GM23338 (cell line): ENCODE results near the gene LARP1B. TPM values are rescaled to one million over a fixed set of nuclear protein-coding genes. Genes with fewer than 3 reads are reported as not detected.

Experiments
- ATAC-seq: fragments of 200-7000 bp; cut with Tn5 transposase; 3 replicates; pipeline ENCODE4 v1.9.1; 2020
- DNase-seq: peaks from one replicate; pipeline ENCODE4 v3.0.0-alpha.2; 2015; ENCODE audit warnings: low spot score
- H2AFZ ChIP-seq: fragments of 200-600 bp; sonication (generic); 2 replicates; pipeline ENCODE4 v1.8.0; 2016; ENCODE audit warnings: antibody characterized with exemption, mild to moderate bottlenecking, moderate library complexity
- H3F3A ChIP-seq: fragments of 200-600 bp; sonication (generic); replicated peaks from 2 replicates; pipeline ENCODE4 v1.8.0; 2017; ENCODE audit warnings: antibody characterized with exemption, mixed run types, low read depth
- H3K27ac ChIP-seq: fragments of 200-600 bp; sonication (generic); 2 replicates; pipeline ENCODE4 v1.6.1; 2016; ENCODE audit warnings: low read depth
- H3K27me3 ChIP-seq: fragments of 200-600 bp; sonication (generic); 2 replicates; pipeline ENCODE4 v1.8.0; 2016; ENCODE audit warnings: mild to moderate bottlenecking, mixed run types, moderate library complexity; ENCODE audit not compliant: insufficient read depth
- H3K36me3 ChIP-seq: fragments of 200-600 bp; sonication (generic); 2 replicates; pipeline ENCODE4 v1.8.0; 2016; ENCODE audit warnings: mild to moderate bottlenecking; ENCODE audit not compliant: insufficient read depth
- H3K4me1 ChIP-seq: fragments of 200-600 bp; sonication (generic); 2 replicates; pipeline ENCODE4 v1.8.0; 2016; ENCODE audit warnings: mild to moderate bottlenecking, moderate library complexity; ENCODE audit not compliant: insufficient read depth
- H3K4me2 ChIP-seq: fragments of 200-600 bp; sonication (generic); 2 replicates; pipeline ENCODE4 v1.7.1; 2017; ENCODE audit warnings: mixed run types
- H3K4me3 ChIP-seq: fragments of 200-600 bp; sonication (generic); 2 replicates; pipeline ENCODE4 v1.6.1; 2016; ENCODE audit warnings: mixed run types
- H3K79me2 ChIP-seq: fragments of 200-600 bp; sonication (generic); replicated peaks from 2 replicates; pipeline ENCODE4 v1.8.0; 2017; ENCODE audit warnings: mild to moderate bottlenecking; ENCODE audit not compliant: insufficient read depth
- H3K9me2 ChIP-seq: fragments of 200-600 bp; sonication (generic); 2 replicates; pipeline ENCODE4 v1.8.0; 2017; ENCODE audit not compliant: insufficient read depth
- H4K20me1 ChIP-seq: fragments of 200-600 bp; sonication (generic); replicated peaks from 2 replicates; pipeline ENCODE4 v1.8.0; 2017; ENCODE audit warnings: mild to moderate bottlenecking; ENCODE audit not compliant: insufficient read depth
- H3K27ac Mint-ChIP-seq: 2 replicates; pipeline ENCODE4 v1.8.0; 2020; ENCODE audit warnings: inconsistent platforms, mild to moderate bottlenecking, moderate library complexity, mixed read lengths
- H3K27me3 Mint-ChIP-seq: 3 replicates; pipeline ENCODE4 v1.8.0; 2022; ENCODE audit warnings: low read depth, mild to moderate bottlenecking, moderate library complexity, mixed read lengths, inconsistent platforms; ENCODE audit not compliant: insufficient read depth, poor library complexity
- H3K36me3 Mint-ChIP-seq: 3 replicates; pipeline ENCODE4 v1.8.0; 2021; ENCODE audit warnings: low read depth, mild to moderate bottlenecking, inconsistent platforms, moderate library complexity, mixed read lengths
- H3K4me1 Mint-ChIP-seq: 3 replicates; pipeline ENCODE4 v1.8.0; 2020; ENCODE audit warnings: mild to moderate bottlenecking, inconsistent platforms, mixed read lengths
- H3K4me3 Mint-ChIP-seq: 3 replicates; pipeline ENCODE4 v1.8.0; 2021; ENCODE audit warnings: moderate library complexity, mild to moderate bottlenecking, inconsistent platforms, mixed read lengths
- H3K9me3 Mint-ChIP-seq: 3 replicates; pipeline ENCODE4 v1.8.0; 2020; ENCODE audit warnings: moderate library complexity, mild to moderate bottlenecking, inconsistent platforms, mixed read lengths
- CREB1 ChIP-seq: fragments of 250-450 bp; sonication (Bioruptor Pico); IDR thresholded peaks from 2 replicates; pipeline ENCODE4 v1.5.0; 2020; ENCODE audit warnings: low read depth, mild to moderate bottlenecking, moderate library complexity
- CTCF ChIP-seq, 2 experiments: fragments of 200-600 bp in 1 of 2; sonication (generic) in 1 of 2; conservative IDR thresholded peaks; 2 replicates each; pipeline versions ENCODE4 v1.5.1 to v1.6.1; 2016 to 2017; ENCODE audit warnings: antibody characterized with exemption in 2 of 2, low read depth in 2 of 2, mild to moderate bottlenecking in 2 of 2, moderate library complexity in 1 of 2
- ETS1 ChIP-seq: IDR thresholded peaks from 2 replicates; pipeline ENCODE4 v1.6.1; 2016; ENCODE audit warnings: antibody characterized with exemption
- EZH2 ChIP-seq: fragments of 200-600 bp; sonication (generic); IDR thresholded peaks from one replicate; pipeline ENCODE4 v1.8.0; 2017; ENCODE audit warnings: antibody characterized with exemption, mild to moderate bottlenecking, low read depth; ENCODE audit not compliant: unreplicated experiment
- EZH2phosphoT487 ChIP-seq: fragments of 200-600 bp; sonication (generic); IDR thresholded peaks from one replicate; pipeline ENCODE4 v1.8.1; 2018; ENCODE audit warnings: antibody characterized with exemption; ENCODE audit not compliant: unreplicated experiment
- JUNB ChIP-seq: IDR thresholded peaks from one replicate; pipeline ENCODE4 v1.6.1; 2016; ENCODE audit warnings: antibody characterized with exemption; ENCODE audit not compliant: unreplicated experiment
- NANOG ChIP-seq: IDR thresholded peaks from 2 replicates; pipeline ENCODE4 v1.6.1; 2016; ENCODE audit warnings: antibody characterized with exemption, borderline replicate concordance
- POLR2AphosphoS5 ChIP-seq: IDR thresholded peaks from 2 replicates; pipeline ENCODE4 v1.6.1; 2016; ENCODE audit warnings: antibody characterized with exemption, low read depth
- REST ChIP-seq: IDR thresholded peaks from one replicate; pipeline ENCODE4 v1.6.1; 2018; ENCODE audit warnings: antibody characterized with exemption; ENCODE audit not compliant: unreplicated experiment
- STAT1 ChIP-seq: IDR thresholded peaks from one replicate; pipeline ENCODE4 v1.6.1; 2016; ENCODE audit warnings: antibody characterized with exemption; ENCODE audit not compliant: unreplicated experiment
- ZNF114 ChIP-seq: fragments of 250-450 bp; sonication (Bioruptor Pico); IDR thresholded peaks from 2 replicates; pipeline ENCODE4 v1.5.0; 2020; ENCODE audit warnings: mild to moderate bottlenecking, moderate library complexity
- ZNF462 ChIP-seq: fragments of 250-450 bp; sonication (Bioruptor Pico); IDR thresholded peaks from 2 replicates; pipeline ENCODE4 v1.5.0; 2020; ENCODE audit warnings: mild to moderate bottlenecking, moderate library complexity
- polyA plus RNA-seq: library from polyadenylated mRNA; unstranded; fragments of >200 nt; fragmentation: Nextera tagmentation; extraction: Ambion mirVana; gene quantifications from 2 replicates; pipeline ENCODE4 v1.2.1, GENCODE V29; 2016
- total RNA-seq: library from RNA; depleted of rRNA; stranded (reverse); fragments of >200 nt; shearing (Covaris generic); gene quantifications from 2 replicates; pipeline ENCODE4 v1.2.3, GENCODE V29; 2014

LARP1B gene
- total and polyA plus RNA-seq, 2 experiments from 2014 or later, result 42.5 to 45.4 TPM

- Histone ChIP-seq H3K36me3 (0 out of 2 replicates have a peak, but pooled peaks cover 5% of the 10 kb centered on the region), H3F3A (no peaks in the 10 kb centered on the region), H3K27me3 (no peaks in the 10 kb centered on the region), H4K20me1 (no peaks in the 10 kb centered on the region), H3K4me2 (no peak overlapping the region), H3K79me2 (no peaks in the 10 kb centered on the region), H3K4me3 (no peak overlapping the region), H3K27ac (no peak overlapping the region), H3K4me1 (no peaks in the 10 kb centered on the region), H3K9me2 (no peaks in the 10 kb centered on the region; the same call in 1 of the 2 replicates), H2AFZ (no peak overlapping the region)
- peaks cover 17% of the 10 kb centered on the region for H3K36me3 Mint-ChIP-seq
- ATAC-seq (no peak), DNase-seq (no peak)
- H3K27ac Mint-ChIP-seq, result no peak overlapping the region
- TF ChIP-seq POLR2AphosphoS5, result no peak
- TF ChIP-seq ZNF114 (CRISPR knock-in tag), result no peak
- no peak for TF ChIP-seq EZH2
- TF ChIP-seq NANOG, result no peak
- no peak for TF ChIP-seq CTCF (conservative IDR thresholded peaks at IDR 0.05; ENCODE audit: low read depth in 2 of 2)
- TF ChIP-seq EZH2phosphoT487, result no peak
- no peak for TF ChIP-seq STAT1
- TF ChIP-seq ZNF462, result no peak
- TF ChIP-seq CREB1 (CRISPR knock-in tag), result no peak
- no peak for TF ChIP-seq REST
- TF ChIP-seq JUNB, result no peak
- no peak for TF ChIP-seq ETS1
- no peaks in the 10 kb centered on the region for H3K9me3 Mint-ChIP-seq
- H3K4me3 Mint-ChIP-seq, result no peak overlapping the region
- H3K4me1 Mint-ChIP-seq, result no peaks in the 10 kb centered on the region
- peaks cover 2% of the 10 kb centered on the region for H3K27me3 Mint-ChIP-seq
These were observed 80.8 kb downstream of the LARP1B start for GRCh38 chr4:128141866-128142265.
